Activated CD4-positive, alpha-beta T cell treated with anti-CD3 and anti-CD28 coated beads, Interleukin-2, amount 10 ng/mL, durations not matched to agents 24 days and 14 days (primary cell): Measurements from ENCODE around the gene KITLG. TPM values are rescaled to one million over a fixed set of nuclear protein-coding genes. Genes with fewer than 3 reads are reported as not detected.
A peak's percentile ranks its signal among the peaks of the same experiment; 100 is the strongest.

ENCODE experiments used
- DNase-seq: peaks from one replicate; pipeline ENCODE4 v3.0.0; 2022
- H3K27ac Mint-ChIP-seq: one replicate; pipeline ENCODE4 v1.8.0; 2022; ENCODE audit warnings: mild to moderate bottlenecking, mixed read lengths
- H3K27me3 Mint-ChIP-seq: one replicate; pipeline ENCODE4 v1.8.0; 2022; ENCODE audit warnings: mixed read lengths
- H3K36me3 Mint-ChIP-seq: one replicate; pipeline ENCODE4 v1.8.0; 2022; ENCODE audit warnings: low read depth, mild to moderate bottlenecking, mixed read lengths
- H3K4me1 Mint-ChIP-seq: one replicate; pipeline ENCODE4 v1.8.0; 2021; ENCODE audit warnings: mixed read lengths
- H3K4me3 Mint-ChIP-seq: one replicate; pipeline ENCODE4 v1.8.0; 2022; ENCODE audit warnings: mild to moderate bottlenecking, moderate library complexity, mixed read lengths
- H3K9me3 Mint-ChIP-seq: one replicate; pipeline ENCODE4 v1.8.0; 2021; ENCODE audit warnings: mixed read lengths
- intact Hi-C: fragments of 100-400 bp; cut with micrococcal nuclease; formaldehyde crosslinking; loops from one replicate; pipeline ENCODE4 v1.15.1; 2023
- total RNA-seq: library from RNA; stranded (reverse); gene quantifications from 2 replicates; pipeline ENCODE4 v1.2.3, GENCODE V29; 2022

Gene KITLG
- total RNA-seq, 1 donor from 2014 or later, result 0.30 TPM

GRCh38 chr12:88591343-88591742, 11.1 kb upstream of the KITLG start:
- intact Hi-C loops, result no loop called here
- no peak overlapping the region for H3K4me3 Mint-ChIP-seq
- H3K27ac Mint-ChIP-seq, result no peak overlapping the region
- no peaks in the 10 kb centered on the region for H3K36me3 Mint-ChIP-seq
- DNase-seq, result no peak
- H3K4me1 Mint-ChIP-seq, result no peaks in the 10 kb centered on the region
- H3K27me3 Mint-ChIP-seq, result no peaks in the 10 kb centered on the region
- peaks cover 3% of the 10 kb centered on the region for H3K9me3 Mint-ChIP-seq

- H3K9me3 Mint-ChIP-seq, result peaks cover 3% of the 10 kb centered on the region
- H3K36me3 Mint-ChIP-seq, result no peaks in the 10 kb centered on the region
- H3K4me1 Mint-ChIP-seq, result no peaks in the 10 kb centered on the region
These were observed 10.6 kb upstream of the KITLG start for GRCh38 chr12:88590851-88591250.

GRCh38 chr12:88585077-88585476, 4.8 kb upstream of the KITLG start:
- intact Hi-C loops, result no loop called here
- no peak for DNase-seq
- Mint-ChIP-seq H3K4me1 (peaks cover under 1% of the 10 kb centered on the region), H3K4me3 (no peak overlapping the region), H3K27me3 (peaks cover 9% of the 10 kb centered on the region), H3K36me3 (no peaks in the 10 kb centered on the region), H3K27ac (no peak overlapping the region), H3K9me3 (peaks cover 3% of the 10 kb centered on the region)

More at GRCh38 chr12:88590851-88591250, 10.6 kb upstream of the KITLG start:
- no peaks in the 10 kb centered on the region for H3K27me3 Mint-ChIP-seq
- H3K27ac Mint-ChIP-seq, result no peak overlapping the region
- no peak overlapping the region for H3K4me3 Mint-ChIP-seq
- DNase-seq, result no peak
- intact Hi-C loops, result no loop called here

GRCh38 chr12:88579601-88580050, 645 bp downstream of the KITLG start:
- Mint-ChIP-seq H3K4me1 (peaks cover 5% of the 10 kb centered on the region), H3K36me3 (no peaks in the 10 kb centered on the region), H3K27me3 (peaks cover 44% of the 10 kb centered on the region), H3K27ac (no peak overlapping the region), H3K9me3 (no peaks in the 10 kb centered on the region), H3K4me3 (peak overlapping the region; percentile 77)
- no peak for DNase-seq
- intact Hi-C loops, result no loop called here

DNA sequence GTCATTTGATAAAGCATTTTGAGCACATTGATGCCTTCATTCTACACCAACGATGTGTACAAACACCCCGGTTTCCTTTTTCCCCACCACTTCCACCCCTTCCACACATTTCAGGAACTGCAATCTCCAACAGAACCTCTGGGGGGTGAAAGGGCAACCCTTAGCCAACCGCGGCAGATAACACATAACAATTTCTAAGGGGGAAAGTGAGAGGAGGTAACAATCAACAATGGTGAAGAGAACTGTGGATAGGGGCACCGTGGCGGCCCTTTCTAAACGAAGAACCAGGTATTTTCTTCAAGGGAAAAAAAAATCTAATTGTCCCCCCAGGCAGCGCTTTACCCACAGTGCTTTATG, 1.1 kb downstream of the KITLG start:
- Mint-ChIP-seq H3K27ac (no peak overlapping the region), H3K4me1 (peaks cover 5% of the 10 kb centered on the region), H3K4me3 (no peak overlapping the region), H3K27me3 (peaks cover 47% of the 10 kb centered on the region), H3K36me3 (no peaks in the 10 kb centered on the region), H3K9me3 (no peaks in the 10 kb centered on the region)
- intact Hi-C loops, result no loop called here
- no peak for DNase-seq

- H3K27me3 Mint-ChIP-seq, result peaks cover 47% of the 10 kb centered on the region
- no peak overlapping the region for H3K4me3 Mint-ChIP-seq
- no peaks in the 10 kb centered on the region for H3K36me3 Mint-ChIP-seq
- no peak overlapping the region for H3K27ac Mint-ChIP-seq
- intact Hi-C loops, result no loop called here
- H3K9me3 Mint-ChIP-seq, result no peaks in the 10 kb centered on the region
- peaks cover 5% of the 10 kb centered on the region for H3K4me1 Mint-ChIP-seq
- DNase-seq, result no peak
These were observed 1.8 kb downstream of the KITLG start for GRCh38 chr12:88578276-88579160.

DNA sequence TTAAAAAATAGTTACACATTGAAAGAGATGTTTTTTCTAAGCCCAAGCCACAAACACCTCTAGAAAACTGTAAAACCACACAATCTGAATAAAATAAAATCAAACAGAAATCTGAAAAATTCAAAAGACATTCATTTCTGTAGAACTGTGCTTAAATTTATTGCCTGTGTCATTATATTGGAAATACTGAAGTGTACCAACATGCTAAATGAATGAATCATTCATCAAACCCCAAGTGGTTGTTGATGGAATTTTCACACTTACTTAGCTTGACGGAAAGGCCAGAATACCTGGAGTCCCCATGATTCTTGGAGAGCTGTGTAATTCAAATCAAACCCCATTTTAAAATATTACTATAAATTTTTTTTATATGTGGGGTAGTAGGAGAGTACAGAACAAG, 2.7 kb downstream of the KITLG start:
- DNase-seq, result no peak
- Mint-ChIP-seq H3K27me3 (peaks cover 45% of the 10 kb centered on the region), H3K4me1 (peaks cover 5% of the 10 kb centered on the region), H3K4me3 (no peak overlapping the region), H3K9me3 (no peaks in the 10 kb centered on the region), H3K36me3 (no peaks in the 10 kb centered on the region), H3K27ac (no peak overlapping the region)
- intact Hi-C loops, result no loop called here

DNA sequence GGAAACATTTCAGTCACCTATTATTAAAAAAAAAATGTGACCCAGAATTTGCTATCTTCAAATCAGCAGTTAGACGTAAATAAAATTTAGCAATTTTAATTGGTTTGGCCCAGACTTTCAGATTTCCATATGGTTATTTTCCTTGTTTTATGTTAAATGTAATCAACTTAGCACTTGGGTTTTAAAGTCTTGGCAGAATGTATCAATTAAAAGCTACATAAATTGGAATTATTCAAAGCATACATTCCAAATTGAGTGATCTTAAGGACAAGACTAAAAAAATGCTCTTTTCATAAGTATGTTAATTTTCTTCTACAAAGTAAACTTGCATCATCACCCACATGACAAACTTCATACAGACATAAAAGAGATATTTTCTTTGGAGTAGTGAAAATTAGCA, 3.4 kb downstream of the KITLG start:
- DNase-seq, result no peak
- intact Hi-C loops, result no loop called here
- H3K27ac Mint-ChIP-seq, result no peak overlapping the region
- H3K27me3 Mint-ChIP-seq, result peaks cover 45% of the 10 kb centered on the region
- no peaks in the 10 kb centered on the region for H3K36me3 Mint-ChIP-seq
- peaks cover 5% of the 10 kb centered on the region for H3K4me1 Mint-ChIP-seq
- H3K4me3 Mint-ChIP-seq, result no peak overlapping the region
- H3K9me3 Mint-ChIP-seq, result no peaks in the 10 kb centered on the region

- DNase-seq, result no peak
- H3K4me1 Mint-ChIP-seq, result peaks cover 5% of the 10 kb centered on the region
- peaks cover 41% of the 10 kb centered on the region for H3K27me3 Mint-ChIP-seq
- H3K36me3 Mint-ChIP-seq, result no peaks in the 10 kb centered on the region
- intact Hi-C loops, result no loop called here
- H3K27ac Mint-ChIP-seq, result no peak overlapping the region
- H3K4me3 Mint-ChIP-seq, result no peak overlapping the region
- H3K9me3 Mint-ChIP-seq, result no peaks in the 10 kb centered on the region
These were observed 4.8 kb downstream of the KITLG start for GRCh38 chr12:88575361-88575970.

DNA sequence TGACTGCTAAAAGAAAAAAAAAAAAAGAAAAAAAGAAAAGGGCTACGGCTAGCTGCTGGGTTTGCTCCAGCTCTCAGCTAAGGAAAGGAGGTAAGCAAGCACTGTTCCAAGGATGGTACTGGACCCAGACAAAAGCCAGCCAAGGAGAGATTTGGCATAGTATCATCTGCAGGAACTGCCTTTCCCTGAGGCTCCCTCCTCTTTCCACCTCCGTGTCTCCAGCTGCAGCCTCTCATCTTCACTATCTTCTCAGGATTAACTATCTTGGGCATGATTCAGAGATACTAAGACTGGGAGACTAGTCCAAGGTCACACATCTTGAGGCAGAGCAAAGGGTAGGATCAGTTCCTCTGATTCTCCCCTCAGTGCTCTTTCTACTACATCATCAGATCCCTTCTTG, 6.0 kb downstream of the KITLG start:
- intact Hi-C loops, result no loop called here
- Mint-ChIP-seq H3K27ac (no peak overlapping the region), H3K36me3 (no peaks in the 10 kb centered on the region), H3K27me3 (peaks cover 32% of the 10 kb centered on the region), H3K4me1 (no peaks in the 10 kb centered on the region), H3K4me3 (no peak overlapping the region), H3K9me3 (no peaks in the 10 kb centered on the region)
- no peak for DNase-seq

DNA sequence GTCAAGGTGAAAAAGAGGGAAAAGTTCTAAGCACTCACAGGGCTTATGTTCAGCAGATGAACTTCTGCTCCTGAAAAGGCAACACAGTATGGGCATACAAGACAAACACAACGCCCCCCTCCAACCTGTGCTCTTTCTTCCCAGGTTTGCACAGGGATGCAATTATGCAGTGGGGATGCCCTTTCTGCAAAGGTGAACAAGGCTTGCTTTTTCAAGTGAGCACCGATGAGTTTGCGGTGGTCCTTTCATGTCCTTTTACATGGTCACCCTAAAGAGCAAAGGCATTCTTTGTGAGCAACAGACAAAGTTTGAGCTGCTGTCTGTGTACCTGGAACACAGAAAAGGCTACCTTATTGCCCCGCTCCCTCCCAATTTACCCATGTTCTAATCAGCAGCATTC, 6.7 kb downstream of the KITLG start:
- H3K9me3 Mint-ChIP-seq, result no peaks in the 10 kb centered on the region
- no peak overlapping the region for H3K4me3 Mint-ChIP-seq
- H3K27ac Mint-ChIP-seq, result no peak overlapping the region
- DNase-seq, result no peak
- H3K27me3 Mint-ChIP-seq, result peaks cover 25% of the 10 kb centered on the region
- H3K36me3 Mint-ChIP-seq, result no peaks in the 10 kb centered on the region
- H3K4me1 Mint-ChIP-seq, result no peaks in the 10 kb centered on the region
- intact Hi-C loops, result no loop called here

DNA sequence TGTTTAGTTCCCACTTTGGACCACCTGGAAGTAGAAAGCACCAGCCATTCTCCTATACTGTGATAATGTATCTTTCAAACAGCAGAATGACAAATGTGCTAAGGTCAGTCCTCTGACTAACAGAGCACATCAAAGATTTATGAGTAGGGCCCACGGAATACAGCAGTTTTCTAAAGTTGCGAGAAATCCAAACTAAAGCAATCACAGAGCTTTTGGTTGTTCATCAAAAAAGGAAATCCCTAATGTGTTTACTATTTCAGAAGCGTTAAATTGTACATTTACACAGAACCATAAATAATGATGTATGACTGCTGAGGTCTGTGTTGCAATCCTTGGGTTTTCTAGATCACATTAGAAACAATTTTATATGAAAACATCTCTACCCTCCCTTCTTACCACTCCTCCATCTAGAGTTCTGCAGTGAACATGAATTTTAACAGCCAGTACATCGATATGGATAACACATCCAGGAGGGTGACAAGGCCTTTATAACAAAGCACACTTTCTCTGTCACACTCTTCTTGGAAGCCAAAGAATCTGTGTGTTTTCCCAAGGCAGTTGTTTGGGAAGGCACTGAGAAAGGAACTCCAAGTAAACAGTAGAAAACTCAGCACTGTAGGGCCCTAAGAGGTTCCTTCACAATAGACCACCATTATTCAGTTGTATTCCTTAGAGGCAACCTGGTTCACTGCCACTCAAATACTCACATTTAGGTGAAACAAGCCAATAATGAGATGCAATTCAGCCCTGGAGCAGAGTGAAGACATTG, 7.3 kb downstream of the KITLG start:
- no peaks in the 10 kb centered on the region for H3K9me3 Mint-ChIP-seq
- H3K27ac Mint-ChIP-seq, result no peak overlapping the region
- H3K27me3 Mint-ChIP-seq, result peaks cover 19% of the 10 kb centered on the region
- no peaks in the 10 kb centered on the region for H3K36me3 Mint-ChIP-seq
- H3K4me1 Mint-ChIP-seq, result no peaks in the 10 kb centered on the region
- no peak for DNase-seq
- no peak overlapping the region for H3K4me3 Mint-ChIP-seq
- intact Hi-C loops, result no loop called here

GRCh38 chr12:88571543-88571942, 8.7 kb downstream of the KITLG start:
- H3K9me3 Mint-ChIP-seq, result no peaks in the 10 kb centered on the region
- intact Hi-C loops, result no loop called here
- no peak overlapping the region for H3K4me3 Mint-ChIP-seq
- H3K27ac Mint-ChIP-seq, result no peak overlapping the region
- H3K36me3 Mint-ChIP-seq, result no peaks in the 10 kb centered on the region
- DNase-seq, result no peak
- H3K4me1 Mint-ChIP-seq, result no peaks in the 10 kb centered on the region
- H3K27me3 Mint-ChIP-seq, result peaks cover 9% of the 10 kb centered on the region

DNA sequence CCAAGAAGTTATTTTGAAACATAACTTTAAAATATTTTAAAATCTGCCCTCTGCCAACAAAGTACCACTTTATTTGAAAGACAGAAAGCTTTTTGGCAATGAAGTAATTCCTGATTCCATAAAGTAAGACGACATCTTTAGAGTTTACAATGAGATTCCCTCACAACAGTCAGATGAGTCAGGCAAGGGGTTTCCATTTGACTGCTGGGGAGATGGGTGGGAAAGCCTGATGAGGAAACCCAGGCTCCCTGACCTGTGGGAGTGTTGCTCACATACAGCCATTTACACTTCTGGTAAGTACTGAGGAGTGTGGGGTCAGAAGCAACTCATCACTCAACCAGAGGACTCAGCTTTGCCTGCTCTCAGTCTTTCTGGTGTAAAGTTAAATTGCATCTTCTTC, 10.2 kb downstream of the KITLG start:
- Mint-ChIP-seq H3K27me3 (peaks cover 6% of the 10 kb centered on the region), H3K36me3 (no peaks in the 10 kb centered on the region), H3K9me3 (no peaks in the 10 kb centered on the region), H3K4me3 (no peak overlapping the region), H3K4me1 (no peaks in the 10 kb centered on the region), H3K27ac (no peak overlapping the region)
- DNase-seq, result no peak
- intact Hi-C loops, result no loop called here
